ENCODE results near the gene ENTPD8. TPM values are rescaled to one million over a fixed set of nuclear protein-coding genes. Genes with fewer than 3 reads are reported as not detected.
"Not testable (repeated sequence)": the region's sequence is repeated elsewhere in the genome, so short reads cannot be mapped to it uniquely, and the experiment has no call there.

Gene ENTPD8
- total RNA-seq, 2 experiments from 2014 or later, result not detected

DNA sequence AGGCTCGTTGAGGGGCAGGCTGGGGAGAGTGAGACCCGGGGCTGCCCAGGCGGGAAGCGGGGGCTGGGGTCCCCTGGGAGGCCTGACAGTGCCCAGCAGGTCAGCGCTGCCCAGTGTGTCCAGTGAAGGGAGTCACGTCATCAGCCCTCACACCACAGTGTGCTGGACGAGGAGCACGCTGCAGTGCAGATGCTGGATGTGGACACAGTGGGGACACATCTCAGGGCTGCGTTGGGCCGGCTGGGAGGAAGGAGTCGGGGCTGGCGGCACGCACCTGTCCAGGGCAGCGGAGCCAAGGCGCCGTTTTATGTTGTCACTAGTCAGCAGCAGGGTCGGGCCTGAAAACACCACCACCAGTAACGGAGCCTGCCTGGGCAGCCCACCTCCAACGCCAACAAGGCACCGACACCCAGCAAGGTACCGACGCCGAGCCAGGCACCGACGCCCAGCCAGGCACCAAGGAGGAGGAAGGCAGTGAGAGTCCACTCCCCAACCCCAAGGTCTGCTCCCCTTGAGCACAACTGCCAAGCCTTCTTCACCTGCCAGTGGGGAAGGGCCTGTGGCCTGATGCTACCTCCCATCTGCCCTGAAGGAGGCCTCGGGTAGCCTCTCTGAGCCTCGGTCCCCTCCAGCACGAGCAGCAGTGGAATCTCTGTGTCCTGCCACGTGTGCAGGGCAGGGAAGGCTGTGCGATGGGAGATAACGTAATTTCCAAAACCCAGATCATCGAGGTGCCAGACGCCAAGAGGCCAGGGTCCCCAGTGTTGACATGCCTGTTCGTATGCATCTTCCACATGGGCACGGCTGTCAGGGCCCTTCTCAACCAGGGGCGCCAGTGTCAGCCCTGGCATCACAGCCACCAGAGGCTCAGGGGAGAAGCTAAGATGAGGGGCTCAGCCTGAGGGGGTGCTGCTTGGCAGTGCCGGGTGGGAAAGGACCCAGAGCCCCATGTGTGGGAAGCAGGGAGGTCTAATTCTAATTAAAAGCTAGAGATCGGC is 39.8 kb upstream of the ENTPD8 start:
- no peak overlapping the region for H3K4me3 Mint-ChIP-seq
- peaks cover 9% of the 10 kb centered on the region for H3K4me1 Mint-ChIP-seq
- no peaks in the 10 kb centered on the region for H3K36me3 Mint-ChIP-seq
- CTCF ChIA-PET, result interaction anchor here (1.0 to 1.4 kb wide), 2 partner anchors 22 to 36 kb away, joined by 3 to 4 read pairs; partner anchors contain the start of gene NSMF
- no peaks in the 10 kb centered on the region for H3K27me3 Mint-ChIP-seq
- H3K9me3 Mint-ChIP-seq (ENCODE audit: low read depth), result peaks cover 3% of the 10 kb centered on the region
- ATAC-seq (no peak), DNase-seq (no peak)
- no peak overlapping the region for H3K27ac Mint-ChIP-seq

DNA sequence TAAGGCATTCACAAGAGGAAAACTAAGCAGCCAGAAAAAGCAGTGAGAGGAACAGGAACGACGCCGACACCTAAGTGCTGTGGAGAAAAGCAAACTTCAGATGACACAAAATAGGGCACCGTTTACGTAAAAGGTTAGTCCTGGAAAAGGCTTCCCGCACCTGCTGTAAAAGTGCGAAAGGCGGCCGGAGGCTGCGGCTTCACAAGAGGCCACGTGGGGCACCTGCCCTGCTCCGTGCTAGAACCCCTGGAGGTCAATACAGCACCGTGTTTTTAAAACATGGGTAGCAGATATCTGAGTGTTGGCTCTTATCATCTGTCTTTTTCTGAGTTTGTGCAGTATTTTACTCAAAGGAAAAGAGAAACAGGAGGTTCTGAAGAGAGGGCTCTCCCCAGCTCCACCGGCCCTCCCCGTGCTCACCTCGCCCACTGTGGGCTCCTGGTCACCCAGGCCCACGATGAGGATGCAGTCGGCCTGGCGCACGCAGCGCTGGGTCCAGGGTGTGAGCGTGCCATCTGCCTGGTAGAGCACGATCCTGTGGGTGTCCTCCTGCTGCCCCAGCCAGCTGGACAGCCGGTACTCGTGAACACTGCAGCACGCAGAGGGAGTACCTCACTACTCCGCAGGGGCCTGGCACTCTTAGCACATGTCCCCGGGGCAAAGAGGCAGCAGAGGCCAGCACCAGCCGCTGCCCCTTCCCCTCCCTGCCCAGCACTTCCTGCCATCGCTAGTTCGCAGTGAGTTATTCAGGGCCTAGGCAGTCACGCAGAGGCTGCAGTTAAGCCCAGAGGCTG is 38.9 kb upstream of the ENTPD8 start:
- CTCF ChIA-PET, result interaction anchor here (1.2 kb wide), 1 partner anchor 55 kb away, joined by 3 read pairs; no protein-coding TSS in a partner anchor

DNA sequence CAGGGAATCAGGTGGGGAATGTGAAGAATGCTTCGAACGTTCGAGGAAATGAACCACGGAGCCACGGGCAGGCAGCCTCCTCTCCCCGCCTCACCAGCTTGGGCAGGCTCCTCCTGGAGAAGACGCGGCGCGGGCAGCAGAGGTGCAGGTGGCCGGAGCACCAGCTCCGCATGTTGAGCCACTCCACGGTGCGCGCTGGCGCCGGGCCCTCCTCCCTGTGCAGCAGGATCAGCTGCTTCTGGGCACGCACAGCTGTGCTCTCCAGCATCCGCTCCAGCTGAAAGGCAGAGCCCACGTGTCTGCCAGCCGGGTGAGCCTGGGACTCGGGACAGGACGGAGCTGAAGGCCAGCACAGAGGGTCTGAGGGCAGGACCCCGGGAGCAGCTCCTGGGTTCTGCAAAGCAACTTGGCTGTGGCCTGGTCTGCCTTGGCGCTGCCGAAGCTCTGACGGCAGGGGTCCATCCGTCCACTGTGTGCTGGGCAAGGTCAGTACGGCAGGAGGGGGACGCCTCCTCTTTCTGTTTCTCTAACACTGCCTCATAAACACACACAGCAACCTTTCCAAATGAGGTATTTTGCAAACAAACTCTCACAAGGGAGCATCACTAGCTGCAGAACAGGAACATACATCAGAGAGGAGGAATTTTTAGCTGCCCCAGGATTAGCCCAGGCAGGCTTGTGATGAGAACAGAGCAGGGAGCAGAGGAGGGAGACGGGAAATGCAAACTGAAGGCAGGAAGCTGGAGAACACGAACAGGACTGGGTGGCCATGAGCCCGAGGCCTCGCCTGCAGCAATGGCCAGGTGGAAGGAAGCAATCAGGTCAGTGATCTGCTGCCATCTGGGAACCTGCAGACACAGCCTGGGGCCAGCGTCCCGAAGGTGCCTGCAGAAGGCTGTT is 38.1 kb upstream of the ENTPD8 start:
- no peaks in the 10 kb centered on the region for H3K27me3 Mint-ChIP-seq
- DNase-seq (no peak), ATAC-seq (no peak)
- H3K9me3 Mint-ChIP-seq (ENCODE audit: low read depth), result peaks cover 9% of the 10 kb centered on the region
- peaks cover 2% of the 10 kb centered on the region for H3K36me3 Mint-ChIP-seq
- CTCF ChIA-PET, result interaction anchor here (1.2 kb wide), 1 partner anchor 56 kb away, joined by 3 read pairs; no protein-coding TSS in a partner anchor
- no peak overlapping the region for H3K27ac Mint-ChIP-seq
- peaks cover 9% of the 10 kb centered on the region for H3K4me1 Mint-ChIP-seq
- no peak overlapping the region for H3K4me3 Mint-ChIP-seq

More for the DNA sequence above, 38.9 kb upstream of the ENTPD8 start:
- Mint-ChIP-seq H3K4me3 (no peak overlapping the region), H3K27ac (no peak overlapping the region), H3K4me1 (peaks cover 9% of the 10 kb centered on the region), H3K36me3 (no peaks in the 10 kb centered on the region), H3K9me3 (ENCODE audit: low read depth) (peaks cover 6% of the 10 kb centered on the region), H3K27me3 (no peaks in the 10 kb centered on the region)
- no peak for ATAC-seq
- DNase-seq, result no peak

DNA sequence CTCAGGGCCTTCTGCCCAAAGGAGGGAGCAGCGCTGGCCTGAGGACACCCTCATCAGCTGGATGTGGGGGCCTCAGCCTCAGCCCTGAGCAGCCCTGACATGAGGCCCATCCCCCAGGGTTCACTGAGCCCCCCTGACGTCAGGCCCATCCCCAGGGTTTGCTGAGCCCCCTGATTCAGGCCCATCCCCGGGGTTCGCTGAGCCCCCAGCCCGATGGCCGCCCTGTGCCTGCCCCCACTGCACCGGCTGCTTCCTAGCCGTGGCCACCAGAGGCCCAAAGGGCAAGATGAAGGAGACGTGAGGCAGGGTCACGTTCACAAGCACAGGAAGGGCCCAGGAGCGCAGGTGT is 37.4 kb upstream of the ENTPD8 start:
- peaks cover 9% of the 10 kb centered on the region for H3K4me1 Mint-ChIP-seq

DNA sequence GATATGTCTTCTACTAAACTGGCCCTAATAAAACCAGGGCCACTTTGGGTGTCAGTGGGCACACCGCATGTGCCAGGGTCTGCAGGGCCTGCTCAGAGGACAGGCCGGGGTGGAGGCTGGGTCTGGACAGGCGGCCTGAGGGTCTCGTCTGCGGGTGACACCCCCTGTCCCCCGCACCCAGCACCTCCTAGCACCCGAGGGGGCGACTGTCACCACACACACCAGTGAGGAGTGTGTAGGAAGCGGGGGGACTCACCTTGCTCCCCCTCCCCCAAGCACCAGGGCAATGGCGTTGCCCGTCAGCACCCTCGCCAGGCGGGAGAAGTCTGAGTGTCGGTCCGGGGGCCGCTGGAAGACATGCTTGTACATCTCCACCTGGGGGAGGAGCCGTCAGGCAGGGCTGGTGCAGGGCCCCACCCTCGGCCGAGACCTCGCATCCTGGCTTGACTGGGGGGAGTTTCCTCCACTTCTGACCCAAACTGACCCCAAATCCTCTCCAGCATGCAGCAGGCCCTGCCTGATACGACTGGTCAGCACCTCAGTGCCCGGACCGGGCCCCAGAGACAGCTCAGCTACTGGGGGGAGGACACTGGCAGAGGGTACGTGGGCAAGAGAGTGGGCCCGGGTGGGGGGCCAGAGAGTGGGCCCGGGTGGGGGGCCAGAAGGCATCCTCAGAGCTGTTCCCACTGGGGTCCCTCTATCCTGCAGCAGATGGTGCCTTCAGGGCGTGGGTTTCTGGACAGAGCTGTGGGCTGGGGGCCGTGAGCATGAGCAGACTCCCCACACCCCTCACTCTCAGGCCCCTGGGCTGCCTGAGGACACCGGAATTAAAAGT is 36.8 kb upstream of the ENTPD8 start:
- ATAC-seq (no peak), DNase-seq (no peak)
- Mint-ChIP-seq H3K27ac (no peak overlapping the region), H3K4me1 (peaks cover 9% of the 10 kb centered on the region), H3K9me3 (ENCODE audit: low read depth) (peaks cover 17% of the 10 kb centered on the region), H3K36me3 (peaks cover 9% of the 10 kb centered on the region), H3K27me3 (no peaks in the 10 kb centered on the region), H3K4me3 (no peak overlapping the region)
- CTCF ChIA-PET, result no interaction called here

More for the DNA sequence above, 37.4 kb upstream of the ENTPD8 start:
- no peak overlapping the region for H3K27ac Mint-ChIP-seq
- no peak overlapping the region for H3K4me3 Mint-ChIP-seq
- CTCF ChIA-PET, result interaction anchor here (1.2 kb wide), 1 partner anchor 56 kb away, joined by 3 read pairs; no protein-coding TSS in a partner anchor
- H3K36me3 Mint-ChIP-seq, result peaks cover 6% of the 10 kb centered on the region
- ATAC-seq, result no peak
- peaks cover 13% of the 10 kb centered on the region for H3K9me3 Mint-ChIP-seq (ENCODE audit: low read depth)
- no peaks in the 10 kb centered on the region for H3K27me3 Mint-ChIP-seq
- no peak for DNase-seq

DNA sequence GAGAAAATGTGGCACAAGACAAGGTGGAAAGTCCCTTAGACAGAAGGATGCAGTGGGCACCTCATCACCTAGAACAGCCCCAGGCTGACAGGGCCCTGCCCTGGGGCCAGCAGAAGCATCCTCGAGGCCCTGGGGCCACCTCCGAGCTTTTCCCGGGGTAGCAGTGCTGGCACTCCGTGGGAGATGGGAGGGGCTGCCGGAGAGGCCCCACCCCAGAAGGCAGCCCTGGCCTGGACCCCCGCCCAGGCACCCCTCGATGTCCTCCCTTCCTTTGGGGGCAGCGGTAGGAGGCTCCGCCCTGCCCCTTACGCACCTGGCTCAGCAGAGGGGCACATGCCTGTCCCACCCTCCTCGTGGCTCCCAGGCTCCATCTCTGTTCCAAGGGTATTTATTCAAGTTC is 35.7 kb upstream of the ENTPD8 start:
- DNase-seq (no peak), ATAC-seq (no peak)
- Mint-ChIP-seq H3K4me3 (no peak overlapping the region), H3K4me1 (peaks cover 4% of the 10 kb centered on the region), H3K9me3 (ENCODE audit: low read depth) (peaks cover 19% of the 10 kb centered on the region), H3K27ac (no peak overlapping the region), H3K27me3 (no peaks in the 10 kb centered on the region), H3K36me3 (peaks cover 9% of the 10 kb centered on the region)
- CTCF ChIA-PET, result no interaction called here

DNA sequence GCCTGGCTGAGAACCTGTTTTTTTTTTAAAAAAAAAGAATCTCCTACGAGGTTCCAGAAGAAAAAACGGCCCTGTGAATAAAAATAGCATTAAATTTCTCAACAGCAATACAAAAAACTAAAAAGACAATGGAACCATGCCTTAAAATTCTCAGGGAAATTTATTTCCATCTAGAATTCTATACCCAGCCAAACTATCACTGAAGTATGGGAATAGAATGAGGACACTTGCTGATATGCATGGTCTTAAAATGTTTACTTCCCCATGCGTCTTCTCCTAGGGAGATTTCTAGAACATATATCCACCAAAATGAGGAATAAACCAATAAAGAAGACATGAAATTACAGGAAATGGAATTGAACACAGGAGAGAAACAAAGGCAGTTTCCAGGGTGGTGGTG is 34.5 kb upstream of the ENTPD8 start:
- ATAC-seq (no peak), DNase-seq (no peak)
- Mint-ChIP-seq H3K9me3 (ENCODE audit: low read depth) (peaks cover 23% of the 10 kb centered on the region), H3K36me3 (peaks cover 12% of the 10 kb centered on the region), H3K27me3 (peaks cover 5% of the 10 kb centered on the region), H3K4me3 (no peak overlapping the region), H3K4me1 (peaks cover 2% of the 10 kb centered on the region), H3K27ac (no peak overlapping the region)
- CTCF ChIA-PET, result no interaction called here

DNA sequence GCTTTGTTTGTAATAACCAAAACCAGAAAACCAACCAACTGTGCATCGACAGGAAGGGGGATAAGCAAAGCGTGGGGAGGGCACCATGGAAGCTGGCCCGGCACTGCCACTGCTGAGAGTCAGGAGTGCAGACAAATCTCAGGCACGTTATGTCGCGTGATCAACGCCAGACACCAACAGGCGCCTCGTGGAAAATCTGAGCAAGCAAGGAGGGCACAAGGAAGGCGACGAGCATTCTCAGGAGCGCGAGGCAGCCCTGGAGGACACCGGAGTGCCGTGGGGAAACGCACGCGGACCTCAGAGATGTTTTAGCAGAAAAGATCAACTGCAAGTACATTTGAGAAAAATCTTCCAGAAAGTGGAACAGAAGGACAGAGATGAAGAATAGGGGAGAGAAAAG is 33.1 kb upstream of the ENTPD8 start:
- Mint-ChIP-seq H3K9me3 (ENCODE audit: low read depth) (peaks cover 23% of the 10 kb centered on the region), H3K4me3 (no peak overlapping the region), H3K4me1 (peaks cover 7% of the 10 kb centered on the region), H3K27me3 (peaks cover 13% of the 10 kb centered on the region), H3K36me3 (peaks cover 12% of the 10 kb centered on the region), H3K27ac (no peak overlapping the region)
- DNase-seq (no peak), ATAC-seq (no peak)
- CTCF ChIA-PET, result interaction anchor here (0.6 to 1.2 kb wide), 2 partner anchors 12 to 172 kb away, joined by 3 read pairs; partner anchors contain the start of gene NRARP

DNA sequence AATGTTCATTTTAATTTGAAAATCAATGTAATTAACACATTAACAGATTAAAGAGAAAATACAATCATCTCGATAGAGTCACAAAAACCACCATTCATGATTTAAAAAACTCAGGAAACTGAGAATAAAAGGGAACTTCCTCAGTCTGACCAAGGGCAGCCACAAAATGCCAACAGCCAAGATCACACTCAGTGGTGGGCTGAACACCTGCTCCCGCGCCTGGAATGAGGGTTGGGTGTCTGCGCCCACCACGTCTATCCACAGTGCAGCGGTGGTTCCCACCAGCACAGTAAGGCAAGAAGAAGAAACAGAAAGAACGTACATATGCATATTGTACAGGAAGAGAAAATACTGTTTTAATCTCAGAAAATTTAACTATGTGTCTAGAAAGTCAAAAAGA is 29.6 kb upstream of the ENTPD8 start:
- Mint-ChIP-seq H3K4me1 (peaks cover 7% of the 10 kb centered on the region), H3K36me3 (peaks cover 12% of the 10 kb centered on the region), H3K9me3 (ENCODE audit: low read depth) (peaks cover 18% of the 10 kb centered on the region), H3K27ac (no peak overlapping the region), H3K27me3 (peaks cover 23% of the 10 kb centered on the region), H3K4me3 (no peak overlapping the region)
- DNase-seq, result no peak
- CTCF ChIA-PET, result no interaction called here
- ATAC-seq, result no peak

DNA sequence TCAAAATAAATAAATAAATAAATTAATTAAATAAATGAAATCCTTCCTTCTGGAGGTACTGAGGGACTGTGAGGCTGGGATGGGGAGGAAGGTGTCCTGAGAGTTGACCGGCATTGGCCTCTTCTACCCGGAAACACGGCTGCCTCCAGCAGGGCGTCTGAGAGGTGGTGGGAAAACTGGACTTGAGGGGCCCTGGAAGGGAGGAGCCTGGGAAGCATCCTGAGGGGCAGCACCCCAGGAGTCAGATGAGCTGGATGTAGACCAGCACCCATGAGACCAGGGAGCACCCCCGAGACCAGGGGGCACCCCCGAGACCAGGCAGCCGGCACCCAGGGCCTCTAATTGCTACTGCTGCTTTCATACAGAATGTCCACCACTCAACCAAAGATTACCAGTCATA is 26.7 kb upstream of the ENTPD8 start:
- Mint-ChIP-seq H3K4me3 (no peak overlapping the region), H3K4me1 (peaks cover 9% of the 10 kb centered on the region), H3K36me3 (peaks cover 3% of the 10 kb centered on the region), H3K27ac (no peak overlapping the region), H3K27me3 (peaks cover 23% of the 10 kb centered on the region), H3K9me3 (ENCODE audit: low read depth) (peaks cover 5% of the 10 kb centered on the region)
- CTCF ChIA-PET, result no interaction called here
- no peak for DNase-seq
- ATAC-seq, result no peak

DNA sequence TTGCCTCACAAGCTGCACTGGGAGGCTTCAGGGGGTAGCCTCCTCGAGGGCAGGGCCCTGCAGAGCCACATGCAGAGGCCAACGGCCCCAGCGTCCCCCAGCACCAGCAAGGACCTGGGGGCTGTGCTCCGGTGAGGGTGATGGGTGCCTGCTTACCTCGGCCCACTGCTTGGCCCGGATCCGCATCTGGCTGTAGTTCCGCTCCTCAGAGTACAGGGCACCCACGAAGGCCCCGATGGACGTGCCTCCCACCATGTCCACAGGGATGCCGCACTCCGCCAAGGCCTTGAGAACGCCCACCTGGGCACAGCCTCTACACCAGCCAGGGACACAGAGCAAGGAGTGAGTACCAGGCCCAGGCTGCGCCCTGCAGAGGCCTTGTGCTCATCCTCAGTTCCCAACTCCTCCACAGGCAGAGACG is 26.0 kb upstream of the ENTPD8 start:
- ATAC-seq (no peak), DNase-seq (no peak)
- no peak overlapping the region for H3K4me3 Mint-ChIP-seq
- H3K9me3 Mint-ChIP-seq (ENCODE audit: low read depth), result peaks cover 3% of the 10 kb centered on the region
- H3K27me3 Mint-ChIP-seq, result peaks cover 23% of the 10 kb centered on the region
- H3K36me3 Mint-ChIP-seq, result peaks cover 3% of the 10 kb centered on the region
- H3K27ac Mint-ChIP-seq, result no peak overlapping the region
- H3K4me1 Mint-ChIP-seq, result peaks cover 11% of the 10 kb centered on the region
- CTCF ChIA-PET, result no interaction called here

DNA sequence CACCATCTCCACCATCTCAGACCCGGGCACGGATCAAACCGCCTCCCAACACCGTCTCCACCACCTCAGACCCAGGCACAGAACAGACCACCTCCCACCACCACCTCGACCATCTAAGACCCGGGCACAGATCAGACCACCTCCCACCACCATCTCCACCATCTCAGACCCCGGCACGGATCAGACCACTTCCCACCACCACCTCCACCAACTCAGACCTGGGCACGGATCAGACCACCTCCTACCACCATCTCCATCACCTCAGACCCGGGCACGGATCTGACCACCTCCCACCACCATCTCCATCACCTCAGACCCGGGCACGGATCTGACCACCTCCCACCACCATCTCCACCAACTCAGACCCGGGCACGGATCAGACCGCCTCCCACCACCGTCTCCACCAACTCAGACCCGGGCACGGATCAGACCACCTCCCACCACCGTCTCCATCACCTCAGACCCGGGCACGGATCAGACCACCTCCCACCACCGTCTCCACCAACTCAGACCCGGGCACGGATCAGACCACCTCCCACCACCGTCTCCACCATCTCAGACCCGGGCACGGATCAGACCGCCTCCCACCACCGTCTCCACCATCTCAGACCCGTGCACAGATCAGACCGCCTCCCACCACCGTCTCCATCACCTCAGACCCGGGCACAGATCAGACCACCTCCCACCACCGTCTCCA is 25.4 kb upstream of the ENTPD8 start:
- H3K36me3 Mint-ChIP-seq; H3K4me3 Mint-ChIP-seq; H3K27ac Mint-ChIP-seq; DNase-seq; CTCF ChIA-PET; ATAC-seq; H3K9me3 Mint-ChIP-seq (ENCODE audit: low read depth): not testable (repeated sequence)
- Mint-ChIP-seq H3K4me1 (peaks cover 16% of the 10 kb centered on the region), H3K27me3 (peaks cover 20% of the 10 kb centered on the region)

All from activated CD8-positive, alpha-beta memory T cell treated with anti-CD3 and anti-CD28 coated beads, Interleukin-2, amount 10 ng/mL, durations not matched to agents 7 days and 5 days (primary cell).